ENCODE results near the gene CPNE4. TPM values are rescaled to one million over a fixed set of nuclear protein-coding genes. Genes with fewer than 3 reads are reported as not detected.

CPNE4 gene
- polyA plus RNA-seq, 4 donors = 0.27 to 0.49 (median 0.45) TPM

GRCh38 chr3:131619821-131620220 lies 415.0 kb downstream of the CPNE4 start:
- no peak for DNase-seq (ENCODE audit: low read depth in 4 of 4, low spot score in 3 of 4)

- peak in 1 of 4 donors; percentile 8 for DNase-seq (ENCODE audit: low read depth in 4 of 4, low spot score in 3 of 4)
These were observed 418.1 kb downstream of the CPNE4 start for GRCh38 chr3:131616719-131617118.

DNA sequence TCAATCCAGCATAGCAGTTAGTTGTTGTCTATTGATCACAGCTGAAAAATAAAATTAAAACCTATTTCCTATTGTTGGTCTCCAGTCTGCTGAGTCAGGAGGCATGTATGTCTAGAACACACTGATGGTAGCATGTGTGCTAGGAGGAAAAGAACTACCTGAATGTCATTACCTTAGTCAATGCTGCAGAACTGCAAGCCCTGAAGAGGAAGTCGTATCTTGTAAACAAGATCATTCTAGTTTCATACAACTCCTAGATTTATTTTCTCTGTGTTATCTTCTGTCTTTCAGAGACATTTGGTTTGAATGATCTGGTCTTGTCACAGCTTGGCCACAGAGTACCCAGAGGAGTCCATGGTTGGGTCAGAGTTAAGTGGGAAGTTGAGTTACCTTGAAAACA lies 422.1 kb downstream of the CPNE4 start:
- no peak for DNase-seq (ENCODE audit: low read depth in 4 of 4, low spot score in 3 of 4)

GRCh38 chr3:131610174-131610573 lies 424.6 kb downstream of the CPNE4 start:
- no peak for DNase-seq (ENCODE audit: low read depth in 4 of 4, low spot score in 3 of 4)

- no peak for DNase-seq (ENCODE audit: low read depth in 4 of 4, low spot score in 3 of 4)
These were observed 426.1 kb downstream of the CPNE4 start for GRCh38 chr3:131608741-131609140.

DNA sequence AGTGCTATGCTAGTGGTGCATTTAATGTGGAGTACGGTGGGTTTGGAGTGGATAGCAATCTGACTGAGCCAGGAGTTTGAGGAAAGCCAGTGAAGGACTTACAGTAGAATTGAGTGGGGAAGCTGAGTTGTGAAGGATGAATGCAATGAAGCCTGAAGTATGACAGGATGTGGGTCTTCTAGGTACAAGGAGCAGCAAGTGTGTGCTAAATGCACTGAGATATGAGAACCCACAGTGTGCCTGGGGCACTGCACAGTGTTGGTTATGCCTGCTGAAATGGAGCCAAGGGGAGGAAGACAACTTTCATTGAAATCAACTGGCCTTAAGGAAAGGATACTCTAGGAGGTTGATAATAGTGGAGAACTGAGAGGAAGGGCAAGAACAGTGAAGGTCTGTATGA lies 426.5 kb downstream of the CPNE4 start:
- no peak for DNase-seq (ENCODE audit: low read depth in 4 of 4, low spot score in 3 of 4)

DNA sequence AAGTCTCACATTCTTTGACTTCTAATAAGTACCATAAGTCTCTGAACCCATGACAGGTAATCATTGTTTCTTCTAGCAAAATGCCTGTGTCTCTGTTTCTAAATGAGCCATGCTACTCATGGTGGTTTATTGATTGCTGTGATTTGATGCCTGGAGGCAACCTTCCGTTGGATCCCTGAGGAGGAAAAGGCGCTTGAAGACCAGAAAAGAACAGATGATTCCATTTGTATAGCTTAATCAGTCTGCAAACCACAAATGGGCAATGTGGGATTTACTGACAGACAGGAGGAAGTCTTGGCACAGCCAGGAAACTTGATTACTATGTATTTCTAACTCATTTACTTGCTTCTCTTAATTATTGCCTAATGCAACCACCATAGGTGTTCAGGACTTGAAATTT lies 428.9 kb downstream of the CPNE4 start:
- no peak for DNase-seq (ENCODE audit: low read depth in 4 of 4, low spot score in 3 of 4)

- DNase-seq (ENCODE audit: low read depth in 4 of 4, low spot score in 3 of 4) = peak in 3 of 4 donors; percentile 35 to 65 (median 65)
These were observed 432.6 kb downstream of the CPNE4 start for GRCh38 chr3:131602011-131602779.

DNA sequence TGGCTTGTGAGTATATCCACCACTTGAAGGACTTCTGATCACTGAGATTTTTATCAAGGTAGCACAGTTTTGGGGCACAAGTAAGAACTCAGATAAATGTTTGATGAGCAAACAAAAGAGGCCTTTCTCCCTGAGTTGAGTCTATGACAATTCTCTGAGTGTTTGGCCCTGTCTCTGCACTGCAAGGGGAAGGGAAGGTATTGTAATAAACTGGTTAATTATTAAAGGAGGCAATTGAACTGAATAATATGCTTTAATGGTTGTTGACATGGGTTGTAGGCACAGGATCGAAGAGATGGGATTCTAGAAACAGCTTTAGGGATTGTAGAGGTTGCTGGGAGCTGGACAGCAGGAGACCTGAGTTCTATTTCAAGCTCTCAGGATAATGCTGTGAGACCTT lies 437.0 kb downstream of the CPNE4 start:
- DNase-seq (ENCODE audit: low read depth in 4 of 4, low spot score in 3 of 4) = no peak

- DNase-seq (ENCODE audit: low read depth in 4 of 4, low spot score in 3 of 4) = no peak
These were observed 437.9 kb downstream of the CPNE4 start for GRCh38 chr3:131596884-131597283.

DNA sequence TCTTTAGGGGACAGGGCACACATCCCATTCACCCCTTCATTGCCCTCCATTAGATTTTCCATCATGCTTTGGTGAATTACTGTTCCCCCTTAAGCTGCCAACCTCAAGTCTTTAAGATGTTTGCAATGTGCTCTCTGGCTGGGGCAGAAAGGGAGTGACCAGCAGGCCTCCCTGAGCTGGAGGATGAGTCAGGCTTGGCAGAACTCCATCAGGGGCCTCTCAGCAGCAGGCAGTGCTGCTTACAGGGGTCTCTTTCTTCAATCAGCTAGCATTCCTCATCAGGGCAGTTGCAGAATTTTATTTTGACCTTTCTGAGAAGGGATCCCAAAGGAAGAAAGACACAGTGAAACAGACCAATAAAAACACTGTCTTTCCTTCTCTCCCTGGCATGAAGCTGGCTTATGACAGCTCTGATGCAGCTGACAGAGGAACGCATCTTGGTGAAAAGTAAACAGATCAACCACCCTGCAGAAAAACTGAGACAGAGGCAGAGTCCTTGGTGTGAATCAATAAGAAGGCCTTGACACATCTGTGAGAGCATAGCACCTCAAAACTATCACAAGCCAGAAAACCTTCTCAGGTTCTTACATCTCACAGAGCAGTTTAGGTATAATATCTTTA lies 443.3 kb downstream of the CPNE4 start:
- no peak for DNase-seq (ENCODE audit: low read depth in 4 of 4, low spot score in 3 of 4)

- DNase-seq (ENCODE audit: low read depth in 4 of 4, low spot score in 3 of 4) = no peak
These were observed 448.5 kb downstream of the CPNE4 start for GRCh38 chr3:131586277-131586676.

DNA sequence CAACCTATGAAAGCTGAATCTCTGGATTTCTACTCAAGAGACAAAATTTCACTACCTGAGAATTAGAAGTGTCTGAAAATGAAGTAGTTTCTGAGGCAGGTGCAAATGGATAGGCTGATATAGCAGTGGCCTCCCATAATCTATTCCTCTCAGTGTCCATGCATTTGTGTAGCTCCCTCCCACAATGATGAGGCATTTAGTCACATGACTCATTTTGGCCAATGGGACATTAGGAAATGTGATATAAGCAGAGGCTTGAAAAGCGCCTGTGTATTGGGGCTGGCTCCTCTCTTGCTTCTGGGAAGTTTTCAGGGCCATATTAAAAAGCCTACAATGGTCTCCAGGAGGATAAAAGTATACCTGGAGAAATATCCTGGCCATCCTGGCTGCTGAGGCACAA lies 452.4 kb downstream of the CPNE4 start:
- DNase-seq (ENCODE audit: low read depth in 4 of 4, low spot score in 3 of 4) = no peak

GRCh38 chr3:131568460-131568859 lies 466.4 kb downstream of the CPNE4 start:
- no peak for DNase-seq (ENCODE audit: low read depth in 4 of 4, low spot score in 3 of 4)

GRCh38 chr3:131564812-131565211 lies 470.0 kb downstream of the CPNE4 start:
- no peak for DNase-seq (ENCODE audit: low read depth in 4 of 4, low spot score in 3 of 4)

- DNase-seq (ENCODE audit: low read depth in 4 of 4, low spot score in 3 of 4) = no peak
These were observed 473.3 kb downstream of the CPNE4 start for GRCh38 chr3:131561511-131561910.

DNA sequence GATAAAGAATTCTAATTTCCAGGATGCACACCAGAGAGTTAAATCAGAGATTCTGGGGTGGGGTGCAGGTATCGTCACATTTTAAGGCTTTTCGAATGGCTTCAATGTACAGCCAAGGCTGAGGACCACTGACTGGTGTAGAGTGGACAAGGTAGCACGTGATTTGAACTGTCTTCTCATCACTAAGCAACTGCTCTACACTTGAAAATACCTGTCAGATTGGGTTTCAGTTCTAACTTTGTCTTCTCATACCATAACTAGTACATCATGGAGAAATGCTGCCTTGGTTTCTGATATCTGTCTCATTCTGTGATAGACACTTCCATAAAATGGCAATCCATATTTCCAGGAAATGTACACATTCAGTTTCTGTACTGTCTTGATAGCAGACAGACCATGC lies 474.0 kb downstream of the CPNE4 start:
- DNase-seq (ENCODE audit: low read depth in 4 of 4, low spot score in 3 of 4) = no peak

GRCh38 chr3:131555456-131555855 lies 479.4 kb downstream of the CPNE4 start:
- DNase-seq (ENCODE audit: low read depth in 4 of 4, low spot score in 3 of 4) = no peak

DNA sequence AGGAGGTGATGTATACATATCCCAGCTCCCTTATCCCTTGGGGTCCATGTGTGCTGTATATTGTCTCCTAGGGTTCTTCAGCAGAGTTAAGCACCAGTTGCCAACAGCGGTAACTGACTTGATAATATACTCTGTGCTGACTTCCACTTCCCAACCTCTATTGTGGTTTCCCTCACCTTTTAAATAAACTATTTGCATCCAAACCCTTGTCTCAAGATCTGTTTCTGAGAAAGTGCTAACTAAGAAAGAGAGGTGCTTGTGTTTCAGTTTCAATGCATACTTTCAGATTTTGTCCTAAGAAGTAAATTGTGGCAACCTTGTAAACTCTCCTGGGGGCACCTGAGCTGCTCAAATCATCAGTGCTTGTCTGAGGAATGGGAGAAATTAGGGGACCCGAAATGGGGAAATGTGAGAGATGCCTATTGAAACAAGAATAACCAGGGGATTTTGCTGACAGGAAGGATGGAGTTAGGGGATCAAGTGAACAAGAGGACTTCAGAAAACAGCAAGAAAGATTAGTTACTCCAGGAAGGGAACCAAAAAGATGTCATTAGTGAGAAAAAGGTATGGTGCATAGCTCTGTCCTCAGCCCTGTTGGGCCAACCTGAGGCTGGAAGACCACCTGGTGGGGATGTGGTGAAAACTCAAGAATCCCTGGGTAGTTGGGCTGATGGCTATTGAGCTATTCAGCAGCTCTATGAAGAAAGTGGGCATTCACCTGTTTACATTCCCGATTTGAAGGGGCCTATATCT lies 481.1 kb downstream of the CPNE4 start:
- no peak for DNase-seq (ENCODE audit: low read depth in 4 of 4, low spot score in 3 of 4)

DNA sequence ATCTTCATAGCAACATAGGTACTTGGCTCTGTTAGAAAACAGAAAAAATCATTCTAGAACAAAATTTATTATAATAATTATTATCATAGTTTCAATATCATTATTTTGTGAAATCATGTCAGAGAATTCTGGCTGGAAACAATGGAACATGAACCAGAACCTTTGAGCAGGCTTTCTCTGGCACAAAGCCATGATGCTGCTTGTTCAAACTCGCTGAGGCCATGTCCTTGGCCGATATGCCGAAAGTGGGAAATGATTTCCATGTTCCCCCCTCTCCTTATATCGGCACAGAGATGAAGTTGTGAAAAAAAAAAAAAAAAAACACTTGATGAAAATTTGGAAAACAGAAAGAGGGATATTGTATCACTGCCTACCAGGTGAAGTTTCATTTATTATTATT lies 483.1 kb downstream of the CPNE4 start:
- no peak for DNase-seq (ENCODE audit: low read depth in 4 of 4, low spot score in 3 of 4)

DNA sequence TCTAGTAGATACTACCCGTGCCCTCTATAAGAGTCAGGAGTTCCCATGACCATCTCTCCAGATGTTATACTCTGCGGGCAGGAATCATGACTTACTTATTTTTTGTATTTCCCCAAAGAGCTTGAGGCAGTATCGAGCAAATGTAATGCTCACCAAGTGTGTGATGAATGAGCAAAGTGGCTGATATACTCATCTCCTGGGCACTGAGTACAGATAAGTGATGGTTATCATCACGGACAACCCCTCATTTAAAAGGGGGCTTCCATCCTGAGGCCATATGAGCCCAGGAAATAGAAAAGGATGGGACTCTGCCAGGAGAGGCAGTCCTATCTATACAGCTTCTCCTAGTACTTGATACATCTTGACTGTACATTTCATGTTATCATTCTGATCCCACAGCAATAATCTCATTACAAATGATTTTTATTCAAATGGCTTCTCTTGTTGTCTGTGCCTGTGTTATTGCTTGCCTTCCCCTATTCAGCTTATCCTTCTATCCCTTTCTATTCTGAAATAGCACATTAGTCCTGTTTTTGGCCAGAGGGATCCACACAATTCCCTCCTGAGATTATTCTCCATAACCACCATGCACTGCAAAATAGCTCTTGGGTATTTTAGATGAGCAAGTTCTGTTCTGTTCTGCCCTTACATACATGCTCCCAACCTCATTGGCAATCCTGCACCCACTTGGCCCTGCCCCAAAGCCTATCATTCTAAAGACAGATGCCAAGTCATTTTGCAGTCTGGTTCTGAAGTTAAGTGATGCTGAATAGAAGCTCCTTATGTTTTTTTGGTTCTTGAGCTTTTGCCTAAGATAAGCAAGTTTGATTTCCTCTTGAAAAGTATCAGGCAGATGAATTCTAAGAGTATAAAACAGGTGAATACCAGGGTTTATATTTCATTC lies 484.0 kb downstream of the CPNE4 start:
- DNase-seq (ENCODE audit: low read depth in 4 of 4, low spot score in 3 of 4) = no peak

Data from right renal pelvis (tissue), 4 donors.